ENCODE results near the gene RPN2.

DNA sequence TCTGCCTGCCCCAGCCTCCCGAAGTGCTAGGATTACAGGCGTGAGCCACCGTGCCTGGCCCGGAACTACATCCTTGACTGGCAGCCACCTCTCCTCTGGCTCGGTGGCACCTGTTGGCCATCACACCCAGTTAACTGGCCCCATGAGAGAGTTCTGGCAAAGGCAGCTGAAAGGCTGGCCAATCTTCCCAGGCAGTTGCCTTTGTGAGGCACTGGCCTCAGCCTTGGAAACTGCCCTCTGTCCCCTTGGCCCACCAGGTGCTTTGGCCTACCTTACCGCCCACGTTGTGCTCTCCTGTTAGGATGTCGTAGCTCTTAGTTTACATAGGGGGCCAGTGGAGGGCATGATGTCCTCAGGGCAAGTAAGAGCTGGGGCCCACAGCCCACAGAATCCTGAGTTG, 100.7 kb downstream of the RPN2 start:
- TF ChIP-seq POLR2AphosphoS5 (IDR thresholded peaks at IDR 0.05; ENCODE audit: borderline replicate concordance, low read depth, low read length) = no peak
- TF ChIP-seq EZH2 (IDR thresholded peaks at IDR 0.05) = no peak

Measured in SK-N-MC (cell line).